K562 treated with DMSO at 1 percent for 12 hours (cell line): ENCODE data around the gene SCN4B. TPM values are rescaled to one million over a fixed set of nuclear protein-coding genes. Genes with fewer than 3 reads are reported as not detected.

ENCODE experiments used
- total RNA-seq: library from RNA; unstranded; fragments of 300-600 nt; gene quantifications from 2 replicates; pipeline ENCODE4 v1.2.3, GENCODE V29; 2022; ENCODE audit not compliant: insufficient read depth

Gene SCN4B, protein sequence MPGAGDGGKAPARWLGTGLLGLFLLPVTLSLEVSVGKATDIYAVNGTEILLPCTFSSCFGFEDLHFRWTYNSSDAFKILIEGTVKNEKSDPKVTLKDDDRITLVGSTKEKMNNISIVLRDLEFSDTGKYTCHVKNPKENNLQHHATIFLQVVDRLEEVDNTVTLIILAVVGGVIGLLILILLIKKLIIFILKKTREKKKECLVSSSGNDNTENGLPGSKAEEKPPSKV
- not detected in 2 replicates for total RNA-seq

DNA sequence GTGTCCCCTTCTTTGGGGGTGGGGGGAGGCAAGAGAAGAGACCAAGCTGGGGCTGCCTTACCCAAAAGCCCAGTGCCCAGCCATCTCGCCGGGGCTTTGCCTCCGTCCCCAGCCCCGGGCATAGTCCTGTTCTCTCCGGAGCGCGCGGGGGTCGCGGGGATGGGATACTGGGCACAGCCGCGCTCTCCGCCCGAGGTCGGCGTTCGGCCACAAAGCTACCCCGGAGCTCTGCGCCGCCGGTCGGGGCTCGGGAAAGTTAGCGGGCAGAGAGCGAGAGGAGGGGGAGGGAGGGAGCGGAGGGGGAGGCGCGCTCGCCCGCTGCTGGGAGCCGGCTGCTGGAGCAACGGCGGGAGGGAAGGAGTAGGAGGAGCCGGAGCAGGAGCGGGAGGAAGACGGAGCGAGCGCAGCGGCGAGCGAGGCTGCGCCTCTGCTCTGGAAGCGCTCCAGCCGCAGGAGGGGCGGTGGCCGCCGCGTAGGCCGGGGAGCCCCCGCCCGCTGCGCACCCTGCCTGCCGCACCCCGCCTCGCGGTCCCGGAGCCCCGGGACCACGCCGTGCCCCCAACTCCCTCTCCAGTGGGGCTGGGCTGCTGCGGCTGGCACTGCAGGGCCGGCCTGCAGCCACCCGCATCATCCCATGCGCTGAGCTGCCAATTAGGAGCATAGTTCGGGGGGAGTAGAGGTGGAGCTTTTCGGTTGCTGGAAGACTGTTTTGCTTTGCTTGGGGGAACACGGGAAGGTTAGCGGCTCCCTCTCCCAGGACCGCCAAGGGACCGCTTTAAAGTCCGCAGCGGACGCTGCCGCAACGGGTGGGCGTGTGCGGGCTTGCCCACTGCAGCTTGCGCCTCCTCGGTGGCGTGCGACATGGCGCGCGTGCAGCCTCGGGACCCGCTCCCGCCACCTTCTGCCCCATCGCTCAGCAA, at the start of gene SCN4B:
SCN4B (minus strand) TSS at position 272 of the 920 bp plus-strand sequence; CDS start at position 122, 150 bp downstream.

DNA sequence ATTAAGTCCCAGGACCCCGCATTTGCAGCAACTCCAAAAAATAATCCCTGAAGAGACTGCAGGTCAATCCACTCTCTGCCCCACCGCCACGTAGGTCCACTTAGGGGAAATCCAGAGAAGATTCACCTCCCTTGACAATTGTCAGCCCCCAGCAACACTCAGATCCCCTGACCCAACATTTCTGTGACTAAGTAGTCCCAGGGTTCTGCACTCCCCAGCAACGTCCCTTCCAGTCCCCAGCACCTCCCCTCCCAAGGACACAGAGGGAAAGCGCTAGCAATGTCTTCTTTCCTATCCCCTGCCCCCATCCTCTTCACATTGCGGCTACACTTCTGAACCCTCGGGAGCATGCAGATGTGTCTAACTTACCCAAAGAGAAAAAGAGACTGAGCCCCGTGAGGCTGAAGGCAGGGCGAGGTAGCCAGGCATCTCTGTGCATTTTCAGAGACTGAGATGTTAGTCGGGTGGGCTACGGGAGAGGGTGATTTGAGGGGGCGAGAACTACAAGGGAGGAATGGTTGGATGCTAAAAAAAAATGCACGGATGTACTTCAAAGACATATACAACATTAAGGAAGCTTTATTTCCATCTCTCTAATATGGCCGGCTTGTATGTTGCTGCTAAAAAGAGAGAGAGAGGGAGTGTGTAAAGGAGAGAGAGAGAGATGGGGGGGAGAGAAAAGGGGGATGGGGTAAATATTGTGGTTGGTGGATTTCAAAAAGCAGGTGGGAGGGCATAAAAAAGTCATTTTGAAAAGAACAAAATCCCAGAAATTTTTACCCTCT, 23.6 kb upstream of the SCN4B start, which contains the start of gene SCN2B:
SCN2B (minus strand) TSS at position 647 of the 785 bp plus-strand sequence; CDS start at position 439, 208 bp downstream.

DNA sequence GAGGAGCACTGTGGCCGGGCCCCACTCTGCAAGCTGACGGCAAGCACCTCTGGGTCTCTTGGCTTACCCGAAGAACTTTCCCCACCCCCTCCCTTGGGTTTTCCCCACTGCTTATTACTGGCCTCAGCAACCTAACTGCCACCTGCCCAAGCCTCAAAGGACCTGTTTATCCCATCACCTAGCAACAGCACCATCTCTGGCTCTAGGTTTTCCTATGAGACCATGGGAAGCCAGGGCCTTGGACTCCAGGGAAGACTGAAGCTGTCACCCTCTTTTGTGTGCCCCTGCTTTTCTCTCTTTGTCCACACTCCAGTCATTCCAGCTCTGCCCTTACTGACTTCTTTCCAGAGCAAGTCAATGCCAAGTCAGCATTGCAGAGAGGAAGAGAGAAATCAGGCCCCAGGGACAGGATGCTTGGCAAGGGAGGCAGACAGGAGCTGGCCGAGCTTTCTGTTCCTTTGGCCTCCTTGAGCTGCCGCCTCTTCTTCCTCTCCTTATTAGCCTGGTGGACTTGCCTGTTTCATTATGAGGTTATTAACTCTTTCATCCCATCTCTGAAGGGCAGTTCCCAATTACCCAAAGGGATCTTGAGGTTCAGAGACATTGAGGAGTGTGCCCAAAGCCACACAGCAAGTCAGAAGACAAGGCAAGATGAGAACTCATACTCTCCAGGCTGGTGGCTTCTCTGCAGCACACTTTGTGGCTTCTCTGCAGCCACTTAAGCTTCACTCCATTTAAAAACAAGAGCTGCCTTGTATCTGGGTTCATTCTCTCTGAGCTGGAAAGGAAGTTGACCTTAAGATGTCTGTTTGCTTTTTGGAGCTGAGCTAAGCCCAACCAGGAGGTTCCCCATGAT, 65.5 kb downstream of the SCN4B start, which contains the start of gene SMIM35:
SMIM35 (minus strand) TSS at position 51 of the 856 bp plus-strand sequence. CDS start 206 bp downstream, outside the sequence.

Other genes starting within 250 kb of the SCN4B start
- gene TMPRSS13, start 223.4 kb downstream of the SCN4B start, total RNA-seq, result 0.38 TPM in 1 of 2 replicates, not detected in the other
- gene IL10RA, start 166.4 kb downstream of the SCN4B start, total RNA-seq, result 15.2 and 42.1 TPM in 2 replicates
- gene TMPRSS4, start 75.7 kb downstream of the SCN4B start, total RNA-seq, result 4.0 and 8.4 TPM in 2 replicates
- not detected in 2 replicates for gene SMIM35, start 65.9 kb downstream of the SCN4B start, total RNA-seq
- gene SCN2B, start 23.8 kb upstream of the SCN4B start, total RNA-seq, result not detected in 2 replicates
- not detected in 2 replicates for gene JAML, start 72.2 kb upstream of the SCN4B start, total RNA-seq
- gene MPZL3, start 99.5 kb upstream of the SCN4B start, total RNA-seq, result 2.0 and 4.5 TPM in 2 replicates
- 1.4 TPM in 1 of 2 replicates, not detected in the other for gene MPZL2, start 111.5 kb upstream of the SCN4B start, total RNA-seq
- gene CD3E, start 151.9 kb upstream of the SCN4B start, total RNA-seq, result 0.75 and 0.99 TPM in 2 replicates
- 10.2 and 11.7 TPM in 2 replicates for gene CD3D, start 189.9 kb upstream of the SCN4B start, total RNA-seq
- gene CD3G, start 191.5 kb upstream of the SCN4B start, total RNA-seq, result 1.5 TPM in 1 of 2 replicates, not detected in the other
- 5.5 and 29.7 TPM in 2 replicates for gene UBE4A, start 206.8 kb upstream of the SCN4B start, total RNA-seq
- 170 and 215 TPM in 2 replicates for gene ATP5MG, start 248.8 kb upstream of the SCN4B start, total RNA-seq